Karpas-422 (cell line): ENCODE data around the gene GASK1B. TPM values are rescaled to one million over a fixed set of nuclear protein-coding genes. Genes with fewer than 3 reads are reported as not detected.

Source experiments
- DNase-seq: peaks from one replicate; pipeline ENCODE4 v3.0.0-alpha.2; 2015
- H2AFZ ChIP-seq: fragments of 200-600 bp; sonication (generic); 2 replicates; pipeline ENCODE4 v1.6.1; 2014; ENCODE audit warnings: antibody characterized with exemption, low read length, mixed read lengths
- H3K27ac ChIP-seq: fragments of 200-600 bp; sonication (generic); 2 replicates; pipeline ENCODE4 v1.5.1; 2014; ENCODE audit warnings: mild to moderate bottlenecking, low read length, moderate library complexity
- H3K27me3 ChIP-seq: fragments of 200-600 bp; sonication (generic); 2 replicates; pipeline ENCODE4 v1.6.1; 2014; ENCODE audit warnings: low read length, mixed read lengths
- H3K36me3 ChIP-seq: fragments of 200-600 bp; sonication (generic); 2 replicates; pipeline ENCODE4 v1.6.1; 2014; ENCODE audit warnings: low read length, mixed read lengths; ENCODE audit not compliant: insufficient read depth
- H3K4me1 ChIP-seq: fragments of 200-600 bp; sonication (generic); 2 replicates; pipeline ENCODE4 v1.6.1; 2014; ENCODE audit warnings: mild to moderate bottlenecking, low read length, mixed read lengths
- H3K4me2 ChIP-seq: fragments of 200-600 bp; sonication (generic); 2 replicates; pipeline ENCODE4 v1.6.1; 2014; ENCODE audit warnings: low read length, low read depth, mild to moderate bottlenecking; ENCODE audit not compliant: poor library complexity, severe bottlenecking
- H3K4me3 ChIP-seq: fragments of 200-600 bp; sonication (generic); 2 replicates; pipeline ENCODE4 v1.5.1; 2014; ENCODE audit warnings: mild to moderate bottlenecking, antibody characterized with exemption, low read length, mixed read lengths
- H3K79me2 ChIP-seq: fragments of 200-600 bp; sonication (generic); 2 replicates; pipeline ENCODE4 v1.6.1; 2014; ENCODE audit warnings: mild to moderate bottlenecking, low read length, mixed read lengths
- H3K9ac ChIP-seq: fragments of 200-600 bp; sonication (generic); 2 replicates; pipeline ENCODE4 v1.6.0; 2014; ENCODE audit warnings: low read length
- H3K9me2 ChIP-seq: fragments of 200-600 bp; sonication (generic), shearing (Covaris generic); replicated peaks from 2 replicates; pipeline ENCODE4 v1.6.0; 2014; ENCODE audit warnings: mild to moderate bottlenecking, low read length, moderate library complexity; ENCODE audit not compliant: insufficient read depth
- H3K9me3 ChIP-seq: fragments of 300-700, 200-600 bp; sonication (generic); 2 replicates; pipeline ENCODE4 v1.6.1; 2014; ENCODE audit warnings: low read length, mixed read lengths
- H4K20me1 ChIP-seq: fragments of 200-600 bp; sonication (generic); 2 replicates; pipeline ENCODE4 v1.6.1; 2014; ENCODE audit warnings: mild to moderate bottlenecking, antibody characterized with exemption, low read length, low read depth; ENCODE audit not compliant: insufficient read depth
- total RNA-seq: library from RNA; depleted of rRNA; stranded (reverse); fragments of >200 nt; shearing (Covaris generic); gene quantifications from 2 replicates; pipeline ENCODE4 v1.2.3, GENCODE V29; 2014; ENCODE audit warnings: low replicate concordance

The GASK1B gene
- total RNA-seq, 1 experiment from 2014 or later = not detected

GRCh38 chr4:158164768-158165213 is 8.0 kb downstream of the GASK1B start:
- H3K9ac ChIP-seq = no peak overlapping the region
- DNase-seq = no peak
- H3K4me1 ChIP-seq = peaks cover 2% of the 10 kb centered on the region
- H3K9me2 ChIP-seq = no peaks in the 10 kb centered on the region
- no peaks in the 10 kb centered on the region for H3K79me2 ChIP-seq
- H2AFZ ChIP-seq = no peak overlapping the region
- no peaks in the 10 kb centered on the region for H3K9me3 ChIP-seq
- H4K20me1 ChIP-seq = no peaks in the 10 kb centered on the region
- no peaks in the 10 kb centered on the region for H3K36me3 ChIP-seq
- no peak overlapping the region for H3K4me2 ChIP-seq
- no peaks in the 10 kb centered on the region; the same call in 1 of the 2 replicates for H3K27me3 ChIP-seq
- no peak overlapping the region for H3K4me3 ChIP-seq
- no peak overlapping the region for H3K27ac ChIP-seq

- no peak overlapping the region for H3K4me3 ChIP-seq
- no peaks in the 10 kb centered on the region for H3K36me3 ChIP-seq
- no peak overlapping the region for H2AFZ ChIP-seq
- H3K9ac ChIP-seq = no peak overlapping the region
- no peaks in the 10 kb centered on the region for H3K9me3 ChIP-seq
- no peaks in the 10 kb centered on the region for H3K4me1 ChIP-seq
- no peaks in the 10 kb centered on the region for H3K79me2 ChIP-seq
- no peak overlapping the region for H3K4me2 ChIP-seq
- no peaks in the 10 kb centered on the region for H4K20me1 ChIP-seq
- no peak overlapping the region for H3K27ac ChIP-seq
- H3K27me3 ChIP-seq = no peaks in the 10 kb centered on the region; the same call in 1 of the 2 replicates
- no peaks in the 10 kb centered on the region for H3K9me2 ChIP-seq
- no peak for DNase-seq
Observed at GRCh38 chr4:158163941-158164767, 8.7 kb downstream of the GASK1B start.

- Histone ChIP-seq H3K4me3 (no peak overlapping the region), H3K9ac (no peak overlapping the region), H3K9me3 (no peaks in the 10 kb centered on the region), H4K20me1 (no peaks in the 10 kb centered on the region), H3K27me3 (no peaks in the 10 kb centered on the region), H3K79me2 (no peaks in the 10 kb centered on the region), H3K4me2 (no peak overlapping the region), H3K9me2 (no peaks in the 10 kb centered on the region), H3K36me3 (no peaks in the 10 kb centered on the region), H3K27ac (no peak overlapping the region), H2AFZ (no peak overlapping the region), H3K4me1 (no peaks in the 10 kb centered on the region)
- no peak for DNase-seq
Observed at GRCh38 chr4:158162631-158163030, 10.2 kb downstream of the GASK1B start.

GRCh38 chr4:158161551-158162354 is 11.1 kb downstream of the GASK1B start:
- H3K27ac ChIP-seq = no peak overlapping the region
- H3K79me2 ChIP-seq = no peaks in the 10 kb centered on the region
- no peak overlapping the region for H3K4me3 ChIP-seq
- no peaks in the 10 kb centered on the region for H3K27me3 ChIP-seq
- no peak overlapping the region for H2AFZ ChIP-seq
- no peak overlapping the region for H3K4me2 ChIP-seq
- H3K9me3 ChIP-seq = no peaks in the 10 kb centered on the region
- H3K36me3 ChIP-seq = no peaks in the 10 kb centered on the region
- no peaks in the 10 kb centered on the region for H3K9me2 ChIP-seq
- H3K4me1 ChIP-seq = no peaks in the 10 kb centered on the region
- no peak overlapping the region for H3K9ac ChIP-seq
- DNase-seq = no peak
- H4K20me1 ChIP-seq = no peaks in the 10 kb centered on the region

GRCh38 chr4:158159718-158160094 is 13.1 kb downstream of the GASK1B start:
- Histone ChIP-seq H3K27me3 (no peaks in the 10 kb centered on the region), H4K20me1 (no peaks in the 10 kb centered on the region), H2AFZ (no peak overlapping the region), H3K36me3 (no peaks in the 10 kb centered on the region), H3K4me2 (no peak overlapping the region), H3K27ac (no peak overlapping the region), H3K79me2 (no peaks in the 10 kb centered on the region), H3K9ac (no peak overlapping the region), H3K4me3 (no peak overlapping the region), H3K9me2 (no peaks in the 10 kb centered on the region), H3K4me1 (no peaks in the 10 kb centered on the region), H3K9me3 (no peaks in the 10 kb centered on the region)
- DNase-seq = no peak

- no peaks in the 10 kb centered on the region for H3K79me2 ChIP-seq
- H3K4me1 ChIP-seq = no peaks in the 10 kb centered on the region
- no peak overlapping the region for H3K9ac ChIP-seq
- no peak for DNase-seq
- no peaks in the 10 kb centered on the region for H3K9me3 ChIP-seq
- no peaks in the 10 kb centered on the region for H3K36me3 ChIP-seq
- H3K4me3 ChIP-seq = no peak overlapping the region
- no peak overlapping the region for H2AFZ ChIP-seq
- no peak overlapping the region for H3K27ac ChIP-seq
- H3K9me2 ChIP-seq = no peaks in the 10 kb centered on the region
- H4K20me1 ChIP-seq = no peaks in the 10 kb centered on the region
- H3K4me2 ChIP-seq = no peak overlapping the region
- no peaks in the 10 kb centered on the region for H3K27me3 ChIP-seq
Observed at GRCh38 chr4:158159054-158159717, 13.6 kb downstream of the GASK1B start.

GRCh38 chr4:158157412-158157811 is 15.4 kb downstream of the GASK1B start:
- H3K36me3 ChIP-seq = no peaks in the 10 kb centered on the region
- H3K4me2 ChIP-seq = no peak overlapping the region
- H3K9me3 ChIP-seq = no peaks in the 10 kb centered on the region
- H3K4me3 ChIP-seq = no peak overlapping the region
- H3K79me2 ChIP-seq = no peaks in the 10 kb centered on the region
- no peak overlapping the region for H2AFZ ChIP-seq
- no peak overlapping the region for H3K27ac ChIP-seq
- no peaks in the 10 kb centered on the region for H3K4me1 ChIP-seq
- H4K20me1 ChIP-seq = no peaks in the 10 kb centered on the region
- no peaks in the 10 kb centered on the region for H3K9me2 ChIP-seq
- DNase-seq = no peak
- no peak overlapping the region for H3K9ac ChIP-seq
- no peaks in the 10 kb centered on the region for H3K27me3 ChIP-seq
